Endodermal cell (in vitro differentiated cells): ENCODE data around the gene NSMCE1. TPM values are rescaled to one million over a fixed set of nuclear protein-coding genes. Genes with fewer than 3 reads are reported as not detected.

ENCODE experiments used
- DNase-seq: peaks from one replicate; pipeline ENCODE4 v3.0.0-alpha.2; 2017
- H3K27ac ChIP-seq: 2 replicates; pipeline ENCODE4 v1.5.1; 2013; ENCODE audit warnings: mild to moderate bottlenecking, low read depth, low read length, moderate library complexity
- H3K27me3 ChIP-seq: 2 replicates; pipeline ENCODE4 v1.6.1; 2013; ENCODE audit warnings: mild to moderate bottlenecking, low read length, moderate library complexity; ENCODE audit not compliant: insufficient read depth, control insufficient read depth, poor library complexity, severe bottlenecking
- H3K36me3 ChIP-seq: 2 replicates; pipeline ENCODE4 v1.7.0; 2013; ENCODE audit warnings: mild to moderate bottlenecking, low read length, moderate library complexity; ENCODE audit not compliant: control insufficient read depth, insufficient read depth
- H3K4me1 ChIP-seq: one replicate; pipeline ENCODE4 v1.7.0; 2013; ENCODE audit warnings: low read length; ENCODE audit not compliant: control insufficient read depth, insufficient read depth
- H3K4me3 ChIP-seq: 2 replicates; pipeline ENCODE4 v1.5.1; 2013; ENCODE audit warnings: mild to moderate bottlenecking, low read length, moderate library complexity
- H3K9ac ChIP-seq: 2 replicates; pipeline ENCODE4 v1.6.1; 2013; ENCODE audit warnings: mild to moderate bottlenecking, low read length, moderate library complexity; ENCODE audit not compliant: poor library complexity, severe bottlenecking; ENCODE audit errors: extremely low read depth
- H3K9me3 ChIP-seq: 2 replicates; pipeline ENCODE4 v1.6.1; 2013; ENCODE audit warnings: mild to moderate bottlenecking, low read length, moderate library complexity; ENCODE audit not compliant: control insufficient read depth
- H3K27ac Mint-ChIP-seq: 2 replicates; pipeline ENCODE4 v1.8.0; 2020; ENCODE audit warnings: mixed read lengths
- H3K27me3 Mint-ChIP-seq: 2 replicates; pipeline ENCODE4 v1.8.0; 2021; ENCODE audit warnings: mild to moderate bottlenecking, mixed read lengths; ENCODE audit not compliant: insufficient read depth
- H3K36me3 Mint-ChIP-seq: 2 replicates; pipeline ENCODE4 v1.8.0; 2020; ENCODE audit warnings: low read depth, mixed read lengths
- H3K4me1 Mint-ChIP-seq: 2 replicates; pipeline ENCODE4 v1.8.0; 2020; ENCODE audit warnings: mixed read lengths
- H3K4me3 Mint-ChIP-seq: 2 replicates; pipeline ENCODE4 v1.8.0; 2020; ENCODE audit warnings: mild to moderate bottlenecking, moderate library complexity, mixed read lengths
- H3K9me3 Mint-ChIP-seq: 2 replicates; pipeline ENCODE4 v1.8.0; 2020; ENCODE audit warnings: mild to moderate bottlenecking, mixed read lengths
- CTCF ChIP-seq: fragments of 200-600 bp; sonication (generic); conservative IDR thresholded peaks from 2 replicates; pipeline ENCODE4 v1.5.0; 2021; ENCODE audit warnings: antibody characterized with exemption, mild to moderate bottlenecking
- WGBS, 2 experiments: methylation state at CpG; one replicate each; pipeline versions ENCODE4 v1.1.5 to v1.1.7; 2013; ENCODE audit warnings: missing lambda C conversion rate in 2 of 2, mixed read lengths in 1 of 2; ENCODE audit not compliant: insufficient coverage in 1 of 2, insufficient read length in 1 of 2; 5-methylcytosine and 5-hydroxymethylcytosine counted together
- total RNA-seq, 2 donors: library from RNA; stranded (reverse); fragmentation: NEBNext Ultra II Directional in 1 of 2; extraction: Animal tissue kit (Norgen Biotek cat#: 25700) in 1 of 2; gene quantifications; 2 replicates in 1 of 2; 3 replicates in 1 of 2; pipeline ENCODE4 v1.2.1, GENCODE V29; 2021

The NSMCE1 gene
- total RNA-seq, 2 donors from 2014 or later, result 22.3 to 22.4 TPM

DNA sequence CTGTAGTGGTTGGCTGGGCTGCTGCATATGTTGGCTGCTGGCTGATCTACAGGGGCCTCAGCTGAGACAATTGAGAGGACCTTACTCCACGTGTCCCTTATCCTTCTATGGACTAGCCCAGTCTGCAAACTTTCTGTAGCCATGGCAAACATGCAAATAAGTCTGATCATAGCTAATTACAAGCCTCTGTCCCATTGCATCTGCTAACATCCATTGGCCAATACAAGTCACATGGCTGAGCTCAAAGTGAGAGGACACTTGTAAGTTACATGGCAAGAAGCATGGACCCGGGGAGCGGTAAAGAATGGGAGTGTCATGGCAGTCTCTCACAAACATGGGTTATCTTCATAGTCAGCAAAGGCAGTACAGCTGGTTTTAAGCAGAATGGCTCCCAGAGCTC, 33.6 kb upstream of the NSMCE1 start:
- H3K27ac Mint-ChIP-seq, result no peak overlapping the region
- no peak overlapping the region for H3K4me3 Mint-ChIP-seq
- no peak overlapping the region for H3K4me3 ChIP-seq
- no peaks in the 10 kb centered on the region for H3K4me1 Mint-ChIP-seq
- DNase-seq, result no peak
- no peaks in the 10 kb centered on the region for H3K9me3 ChIP-seq
- peaks cover 2% of the 10 kb centered on the region for H3K27me3 Mint-ChIP-seq
- no peaks in the 10 kb centered on the region for H3K36me3 Mint-ChIP-seq
- H3K9ac ChIP-seq, result no peak overlapping the region
- no peaks in the 10 kb centered on the region for H3K9me3 Mint-ChIP-seq
- H3K36me3 ChIP-seq, result no peaks in the 10 kb centered on the region
- no peaks in the 10 kb centered on the region for H3K4me1 ChIP-seq
- TF ChIP-seq CTCF, result no peak
- no peak overlapping the region for H3K27ac ChIP-seq
- WGBS, 2 experiments, result 93 to 100% methylated on average over 3 of the region's 3 CpGs
- H3K27me3 ChIP-seq, result no peaks in the 10 kb centered on the region

DNA sequence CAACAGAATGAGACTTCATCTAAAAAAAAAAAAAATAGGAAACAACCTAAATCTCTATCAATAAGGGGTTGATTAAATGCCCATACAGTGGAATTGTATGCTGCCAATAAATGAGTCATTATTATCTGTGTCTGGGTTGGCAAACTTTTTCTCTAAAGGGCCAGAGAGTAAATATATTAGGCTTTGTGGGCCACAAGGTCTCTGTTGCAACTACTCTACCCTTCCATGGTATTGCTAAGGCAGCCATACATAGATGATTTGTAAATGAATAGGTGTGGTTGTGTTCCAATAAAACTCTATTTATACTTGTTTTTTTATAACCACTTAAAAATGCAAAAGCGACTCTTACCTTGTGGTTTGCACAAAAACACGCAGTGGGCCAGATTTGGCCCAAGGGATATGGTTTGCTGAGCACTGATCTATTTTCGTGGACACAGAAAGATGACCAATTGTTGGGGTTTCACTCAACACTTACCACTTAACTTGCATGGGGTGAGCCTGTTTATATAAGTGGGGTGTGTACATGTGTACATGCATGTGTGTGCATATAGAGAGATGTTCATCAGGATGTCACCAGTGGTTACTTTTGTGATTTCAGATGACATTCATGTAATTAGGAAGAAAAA, 32.8 kb upstream of the NSMCE1 start:
- no peaks in the 10 kb centered on the region for H3K4me1 ChIP-seq
- H3K9me3 ChIP-seq, result no peaks in the 10 kb centered on the region
- TF ChIP-seq CTCF, result no peak
- no peaks in the 10 kb centered on the region for H3K36me3 Mint-ChIP-seq
- no peak overlapping the region for H3K27ac Mint-ChIP-seq
- no peaks in the 10 kb centered on the region for H3K27me3 ChIP-seq
- H3K27ac ChIP-seq, result no peak overlapping the region
- no peaks in the 10 kb centered on the region for H3K9me3 Mint-ChIP-seq
- H3K4me3 Mint-ChIP-seq, result no peak overlapping the region
- WGBS, 2 experiments, result 86 to 96% methylated on average over 1 to 3 of the region's 3 CpGs
- H3K36me3 ChIP-seq, result no peaks in the 10 kb centered on the region
- no peak for DNase-seq
- no peak overlapping the region for H3K9ac ChIP-seq
- H3K4me3 ChIP-seq, result no peak overlapping the region
- no peaks in the 10 kb centered on the region for H3K4me1 Mint-ChIP-seq
- H3K27me3 Mint-ChIP-seq, result peaks cover 2% of the 10 kb centered on the region

- Mint-ChIP-seq H3K27ac (no peak overlapping the region), H3K27me3 (no peaks in the 10 kb centered on the region), H3K36me3 (no peaks in the 10 kb centered on the region), H3K4me1 (no peaks in the 10 kb centered on the region), H3K9me3 (no peaks in the 10 kb centered on the region), H3K4me3 (no peak overlapping the region)
- Histone ChIP-seq H3K27me3 (no peaks in the 10 kb centered on the region), H3K27ac (no peak overlapping the region), H3K4me3 (no peak overlapping the region), H3K36me3 (no peaks in the 10 kb centered on the region), H3K9ac (no peak overlapping the region), H3K4me1 (no peaks in the 10 kb centered on the region), H3K9me3 (no peaks in the 10 kb centered on the region)
- no peak for TF ChIP-seq CTCF
- WGBS, 2 experiments, result 96 to 100% methylated on average over 2 to 5 of the region's 5 CpGs
- no peak for DNase-seq
These were observed 29.6 kb upstream of the NSMCE1 start for GRCh38 chr16:27298132-27298531.
